ENCODE measurements around the gene RGS11.

Gene RGS11

GRCh38 chr16:264440-264951 is 11.2 kb downstream of the RGS11 start:
- no peak for DNase-seq (ENCODE audit: low read depth)
- in situ Hi-C loops (cut with HindIII; ENCODE audit: low sequenced_read_pairs), result no loop called here
- no peak for TF ChIP-seq CTCF (IDR thresholded peaks at IDR 0.05; ENCODE audit: low read depth, low read length, missing control alignments)
- no peak overlapping the region for H3K4me3 ChIP-seq (ENCODE audit: low read depth, low read length)

- in situ Hi-C loops (cut with HindIII; ENCODE audit: low sequenced_read_pairs), result no loop called here
Observed at GRCh38 chr16:263944-264343, 11.8 kb downstream of the RGS11 start.

GRCh38 chr16:263182-263774 is 12.5 kb downstream of the RGS11 start:
- H3K4me3 ChIP-seq (ENCODE audit: low read depth, low read length), result no peak overlapping the region
- TF ChIP-seq CTCF (IDR thresholded peaks at IDR 0.05; ENCODE audit: low read depth, low read length, missing control alignments), result no peak
- DNase-seq (ENCODE audit: low read depth), result no peak
- in situ Hi-C loops (cut with HindIII; ENCODE audit: low sequenced_read_pairs), result no loop called here

More at GRCh38 chr16:263944-264343, 11.8 kb downstream of the RGS11 start:
- no peak overlapping the region for H3K4me3 ChIP-seq (ENCODE audit: low read depth, low read length)
- TF ChIP-seq CTCF (IDR thresholded peaks at IDR 0.05; ENCODE audit: low read depth, low read length, missing control alignments), result no peak
- no peak for DNase-seq (ENCODE audit: low read depth)

GRCh38 chr16:262121-262745 is 13.5 kb downstream of the RGS11 start:
- in situ Hi-C loops (cut with HindIII; ENCODE audit: low sequenced_read_pairs), result no loop called here
- DNase-seq (ENCODE audit: low read depth), result no peak
- TF ChIP-seq CTCF (IDR thresholded peaks at IDR 0.05; ENCODE audit: low read depth, low read length, missing control alignments), result no peak
- H3K4me3 ChIP-seq (ENCODE audit: low read depth, low read length), result no peak overlapping the region

GRCh38 chr16:261031-261691 is 14.6 kb downstream of the RGS11 start:
- H3K4me3 ChIP-seq (ENCODE audit: low read depth, low read length), result no peak overlapping the region
- TF ChIP-seq CTCF (IDR thresholded peaks at IDR 0.05; ENCODE audit: low read depth, low read length, missing control alignments), result no peak
- in situ Hi-C loops (cut with HindIII; ENCODE audit: low sequenced_read_pairs), result no loop called here
- no peak for DNase-seq (ENCODE audit: low read depth)

GRCh38 chr16:260326-260725 is 15.4 kb downstream of the RGS11 start:
- no peak overlapping the region for H3K4me3 ChIP-seq (ENCODE audit: low read depth, low read length)
- in situ Hi-C loops (cut with HindIII; ENCODE audit: low sequenced_read_pairs), result no loop called here
- no peak for DNase-seq (ENCODE audit: low read depth)
- TF ChIP-seq CTCF (IDR thresholded peaks at IDR 0.05; ENCODE audit: low read depth, low read length, missing control alignments), result no peak

All from astrocyte of the cerebellum (primary cell).